Vein endothelial cell (primary cell): Measurements from ENCODE around the gene VRTN. TPM values are rescaled to one million over a fixed set of nuclear protein-coding genes. Genes with fewer than 3 reads are reported as not detected.

ENCODE experiments used
- total RNA-seq: library from RNA; depleted of rRNA; stranded (reverse); fragments of >200 nt; gene quantifications from 2 replicates; pipeline ENCODE4 v1.2.3, GENCODE V29; 2012

Gene VRTN
- total RNA-seq = not detected in 2 replicates

GRCh38 chr14:74348241-74348734 is at the start of gene VRTN:
TSS of gene VRTN (plus strand) at chr14:74348471. CDS start at chr14:74356784, 8,313 bp downstream.

GRCh38 chr14:74302634-74303569 is 45.4 kb upstream of the VRTN start, which contains the start of gene ABCD4:
TSS of gene ABCD4 (minus strand) at chr14:74302934. CDS start at chr14:74302912, 22 bp downstream.

Other genes starting within 250 kb of the VRTN start
- not detected in 2 replicates for gene VSX2, start 109.0 kb upstream of the VRTN start, total RNA-seq
- gene ABCD4, start 45.5 kb upstream of the VRTN start, total RNA-seq = 44.0 and 49.3 TPM in 2 replicates
- not detected in 2 replicates for gene SYNDIG1L, start 77.7 kb downstream of the VRTN start, total RNA-seq
- 207 and 218 TPM in 2 replicates for gene NPC2, start 144.8 kb downstream of the VRTN start, total RNA-seq
- 12.6 and 16.3 TPM in 2 replicates for gene ISCA2, start 145.3 kb downstream of the VRTN start, total RNA-seq